Neural cell (in vitro differentiated cells): ENCODE data around the gene ARHGAP24. TPM values are rescaled to one million over a fixed set of nuclear protein-coding genes. Genes with fewer than 3 reads are reported as not detected.

Experiments used
- H2AFZ ChIP-seq: fragments of 200-600, 300-800 bp; sonication (generic), shearing (Covaris generic); 2 replicates; pipeline ENCODE4 v1.6.0; 2014; ENCODE audit warnings: low read depth, mild to moderate bottlenecking, antibody characterized with exemption, low read length, moderate library complexity
- H3F3A ChIP-seq: fragments of 200-600 bp; shearing (Covaris generic); 2 replicates; pipeline ENCODE4 v1.6.1; 2016; ENCODE audit warnings: mild to moderate bottlenecking, moderate library complexity, mixed read lengths, antibody characterized with exemption, low read length; ENCODE audit not compliant: insufficient read depth, poor library complexity, severe bottlenecking
- H3K27ac ChIP-seq: fragments of 200-600, 300-800 bp; sonication (generic), shearing (Covaris generic); 2 replicates; pipeline ENCODE4 v1.5.1; 2014; ENCODE audit warnings: mild to moderate bottlenecking, low read length, moderate library complexity
- H3K27me3 ChIP-seq: fragments of 300-800, 200-600 bp; sonication (generic), shearing (Covaris generic); 2 replicates; pipeline ENCODE4 v1.6.0; 2014; ENCODE audit warnings: mild to moderate bottlenecking, low read depth, low read length, moderate library complexity; ENCODE audit not compliant: insufficient read depth
- H3K36me3 ChIP-seq: fragments of 300-800, 200-600 bp; sonication (generic), shearing (Covaris generic); 2 replicates; pipeline ENCODE4 v1.5.1; 2014; ENCODE audit warnings: mild to moderate bottlenecking, antibody characterized with exemption, low read length, moderate library complexity; ENCODE audit not compliant: insufficient read depth
- H3K4me2 ChIP-seq: fragments of 300-800, 200-600 bp; sonication (generic), shearing (Covaris generic); 2 replicates; pipeline ENCODE4 v1.6.0; 2014; ENCODE audit warnings: mild to moderate bottlenecking, low read length
- H3K4me3 ChIP-seq: fragments of 300-800, 200-600 bp; sonication (generic), shearing (Covaris generic); 2 replicates; pipeline ENCODE4 v1.5.1; 2014; ENCODE audit warnings: mild to moderate bottlenecking, low read length, moderate library complexity
- H3K79me2 ChIP-seq: fragments of 200-600 bp; shearing (Covaris generic); replicated peaks from 2 replicates; pipeline ENCODE4 v1.6.0; 2014; ENCODE audit warnings: mild to moderate bottlenecking, low read length, moderate library complexity; ENCODE audit not compliant: insufficient read depth
- H3K9ac ChIP-seq: fragments of 300-800, 200-600 bp; sonication (generic), shearing (Covaris generic); 2 replicates; pipeline ENCODE4 v1.6.1; 2016; ENCODE audit warnings: mild to moderate bottlenecking, low read length, mixed read lengths
- H3K9me2 ChIP-seq: fragments of 200-600 bp; shearing (Covaris generic); 2 replicates; pipeline ENCODE4 v1.6.1; 2016; ENCODE audit warnings: mild to moderate bottlenecking, low read length, mixed read lengths; ENCODE audit not compliant: insufficient read depth
- H3K9me3 ChIP-seq: fragments of 200-600, 300-800 bp; sonication (generic), shearing (Covaris generic); 2 replicates; pipeline ENCODE4 v1.6.1; 2016; ENCODE audit warnings: mild to moderate bottlenecking, mixed run types, low read length, moderate library complexity, mixed read lengths
- H4K20me1 ChIP-seq: fragments of 200-600 bp; shearing (Covaris generic); 2 replicates; pipeline ENCODE4 v1.6.1; 2016; ENCODE audit warnings: mild to moderate bottlenecking, mixed run types; ENCODE audit not compliant: insufficient read depth
- CTCF ChIP-seq: fragments of 450-650 bp; IDR thresholded peaks from 2 replicates; pipeline ENCODE4 v1.5.1; 2014; ENCODE audit warnings: antibody characterized with exemption, mild to moderate bottlenecking, moderate library complexity; ENCODE audit not compliant: poor library complexity, severe bottlenecking
- EP300 ChIP-seq: fragments of 450-650 bp; conservative IDR thresholded peaks from 2 replicates; pipeline ENCODE4 v1.6.1; 2014; ENCODE audit warnings: antibody characterized with exemption, mild to moderate bottlenecking, moderate library complexity; ENCODE audit not compliant: poor library complexity, severe bottlenecking
- EZH2 ChIP-seq: fragments of 200-600, 300-800 bp; shearing (Covaris generic), sonication (generic); IDR thresholded peaks from 2 replicates; pipeline ENCODE4 v1.6.1; 2014; ENCODE audit warnings: antibody characterized with exemption, low read length, borderline replicate concordance, mild to moderate bottlenecking; ENCODE audit not compliant: insufficient read depth, poor library complexity, severe bottlenecking
- MXI1 ChIP-seq: fragments of 450-650 bp; conservative IDR thresholded peaks from 2 replicates; pipeline ENCODE4 v1.6.1; 2014; ENCODE audit warnings: antibody characterized with exemption, mild to moderate bottlenecking; ENCODE audit not compliant: poor library complexity, severe bottlenecking
- POLR2AphosphoS5 ChIP-seq: IDR thresholded peaks from 2 replicates; pipeline ENCODE4 v1.6.1; 2012
- RAD21 ChIP-seq: fragments of 450-650 bp; conservative IDR thresholded peaks from 2 replicates; pipeline ENCODE4 v1.6.1; 2014; ENCODE audit warnings: antibody characterized with exemption, mild to moderate bottlenecking, moderate library complexity
- REST ChIP-seq: IDR thresholded peaks from 2 replicates; pipeline ENCODE4 v1.6.1; 2012; ENCODE audit warnings: borderline replicate concordance
- SMC3 ChIP-seq: fragments of 450-650 bp; conservative IDR thresholded peaks from 2 replicates; pipeline ENCODE4 v1.6.1; 2014; ENCODE audit warnings: antibody characterized with exemption, mild to moderate bottlenecking, moderate library complexity; ENCODE audit not compliant: poor library complexity
- TAF1 ChIP-seq: IDR thresholded peaks from 2 replicates; pipeline ENCODE4 v1.6.1; 2012; ENCODE audit warnings: low read depth
- polyA plus RNA-seq: library from polyadenylated mRNA; depleted of rRNA; stranded (reverse); fragments of >200 nt; gene quantifications from 2 replicates; pipeline ENCODE4 v1.2.3, GENCODE V29; 2014

The ARHGAP24 gene
- polyA plus RNA-seq, 1 donor from 2014 or later, result 2.9 TPM

GRCh38 chr4:85615952-85616351, 141.0 kb downstream of the ARHGAP24 start:
- Histone ChIP-seq H3K79me2 (no peaks in the 10 kb centered on the region), H4K20me1 (no peaks in the 10 kb centered on the region), H3K36me3 (no peaks in the 10 kb centered on the region), H3K9me3 (no peaks in the 10 kb centered on the region), H3K27ac (no peak overlapping the region), H3K9ac (no peak overlapping the region), H3F3A (no peaks in the 10 kb centered on the region), H3K27me3 (no peaks in the 10 kb centered on the region), H3K4me2 (no peak overlapping the region), H3K4me3 (no peak overlapping the region), H3K9me2 (no peaks in the 10 kb centered on the region), H2AFZ (no peak overlapping the region)
- TF ChIP-seq MXI1, result no peak
- TF ChIP-seq RAD21, result no peak
- TF ChIP-seq TAF1, result no peak
- no peak for TF ChIP-seq SMC3
- no peak for TF ChIP-seq CTCF
- TF ChIP-seq EZH2, result no peak
- TF ChIP-seq EP300, result no peak
- no peak for TF ChIP-seq POLR2AphosphoS5
- TF ChIP-seq REST, result no peak

- Histone ChIP-seq H3K9ac (no peak overlapping the region), H3K27me3 (no peaks in the 10 kb centered on the region), H3K9me2 (no peaks in the 10 kb centered on the region), H4K20me1 (no peaks in the 10 kb centered on the region), H3K36me3 (no peaks in the 10 kb centered on the region), H3K4me2 (no peak overlapping the region), H3K4me3 (no peak overlapping the region), H3K79me2 (no peaks in the 10 kb centered on the region), H3F3A (no peaks in the 10 kb centered on the region), H2AFZ (no peak overlapping the region), H3K27ac (no peak overlapping the region), H3K9me3 (no peaks in the 10 kb centered on the region)
- TF ChIP-seq SMC3 (no peak), MXI1 (no peak), TAF1 (no peak), REST (no peak), POLR2AphosphoS5 (no peak), EZH2 (no peak), CTCF (no peak), EP300 (no peak), RAD21 (no peak)
These were observed 142.3 kb downstream of the ARHGAP24 start for GRCh38 chr4:85617202-85617601.
